K562 (cell line): Measurements from ENCODE around the gene IDUA. TPM values are rescaled to one million over a fixed set of nuclear protein-coding genes. Genes with fewer than 3 reads are reported as not detected.

Experiments
- ATAC-seq: fragments of 200-7000 bp; cut with Tn5 transposase; 3 replicates; pipeline ENCODE4 v1.9.1; 2020; ENCODE audit warnings: moderate library complexity
- BruUV-seq: library from RNA; stranded (reverse); fragments of 400-500 nt; replicated peaks from 2 replicates; lab custom pipeline; 2021; lab: Mats Ljungman, UMichigan
- CTCF ChIA-PET: fragments of 300-600 bp; formaldehyde crosslinking; extraction: SDS; loops from one replicate; lab custom pipeline; 2021; ENCODE audit warnings: low intra/inter-chr PET ratio; lab: Yijun Ruan, JAX
- POLR2A ChIA-PET: fragments of 300-600, 350-650 bp; sonication (Branson Sonifier 250); formaldehyde crosslinking; extraction: SDS; loops from one replicate; lab custom pipeline; 2021; ENCODE audit warnings: antibody characterized with exemption, inconsistent platforms; lab: Yijun Ruan, JAX
- DNase-seq, 4 experiments: peaks; one replicate each; pipeline versions ENCODE4 v3.0.0 to v3.0.0-alpha.2; 2011 to 2018; ENCODE audit warnings: low spot score in 3 of 4, mixed read lengths in 3 of 4; ENCODE audit errors: extremely low read depth in 1 of 4
- FAIRE-seq: peaks from 2 replicates; lab custom pipeline; 2011; peaks lifted over from hg19 to GRCh38; lab: Jason Lieb, UNC
- H2AFZ ChIP-seq: 2 replicates; pipeline ENCODE4 v1.6.0; 2011; ENCODE audit warnings: low read depth, low read length, control low read depth, inconsistent platforms
- H3K27ac ChIP-seq: fragments of 200-600 bp; 3 replicates; pipeline ENCODE4 v1.8.0; 2011; ENCODE audit warnings: low read depth, mild to moderate bottlenecking, control low read depth, inconsistent platforms, low read length, moderate library complexity, mixed read lengths; ENCODE audit errors: extremely low read depth
- H3K27me3 ChIP-seq, 2 experiments: fragments of 300-600 bp in 1 of 2; 2 replicates in 1 of 2; 3 replicates in 1 of 2; pipeline versions ENCODE4 v1.6.0 to v1.8.0; 2011; ENCODE audit warnings: inconsistent platforms in 2 of 2, low read length in 2 of 2, mild to moderate bottlenecking in 1 of 2, mixed read lengths in 1 of 2, moderate library complexity in 1 of 2; ENCODE audit not compliant: control insufficient read depth in 2 of 2, insufficient read depth in 2 of 2
- H3K36me3 ChIP-seq: fragments of 300-600 bp; 3 replicates; pipeline ENCODE4 v1.8.0; 2011; ENCODE audit warnings: mild to moderate bottlenecking, low read length, inconsistent platforms; ENCODE audit not compliant: control insufficient read depth, insufficient read depth
- H3K4me1 ChIP-seq, 2 experiments: fragments of 200-600 bp in 1 of 2; replicated peaks in 1 of 2; 2 replicates in 1 of 2; 3 replicates in 1 of 2; pipeline versions ENCODE4 v1.5.1 to v1.8.0; 2011; ENCODE audit warnings: inconsistent platforms in 2 of 2, low read length in 2 of 2, mild to moderate bottlenecking in 1 of 2, mixed read lengths in 1 of 2, moderate library complexity in 1 of 2; ENCODE audit not compliant: control insufficient read depth in 2 of 2, insufficient read depth in 2 of 2
- H3K4me2 ChIP-seq: 2 replicates; pipeline ENCODE4 v1.6.1; 2011; ENCODE audit warnings: low read length, control low read depth, inconsistent platforms, mixed read lengths; ENCODE audit not compliant: insufficient read depth
- H3K4me3 ChIP-seq: fragments of 200-600 bp; sonication (generic), shearing (Covaris generic); 2 replicates; pipeline ENCODE4 v1.5.1; 2016; ENCODE audit warnings: control low read depth, inconsistent platforms
- H3K79me2 ChIP-seq: fragments of 200-600 bp; 3 replicates; pipeline ENCODE4 v1.8.0; 2011; ENCODE audit warnings: low read length, inconsistent platforms; ENCODE audit not compliant: control insufficient read depth, insufficient read depth
- H3K9ac ChIP-seq, 2 experiments: 2 replicates each; pipeline versions ENCODE4 v1.6.0 to v1.6.1; 2011; ENCODE audit warnings: low read depth in 2 of 2, low read length in 2 of 2, control low read depth in 1 of 2, inconsistent platforms in 1 of 2, mild to moderate bottlenecking in 1 of 2, mixed read lengths in 1 of 2; ENCODE audit not compliant: insufficient read depth in 1 of 2
- H3K9me1 ChIP-seq: one replicate; pipeline ENCODE4 v1.6.0; 2011; ENCODE audit warnings: inconsistent platforms, mild to moderate bottlenecking, low read length, moderate library complexity; ENCODE audit not compliant: control insufficient read depth, insufficient read depth
- H3K9me3 ChIP-seq: replicated peaks from 2 replicates; pipeline ENCODE4 v1.5.1; 2011; ENCODE audit warnings: low read depth, low read length, inconsistent platforms; ENCODE audit not compliant: control insufficient read depth, insufficient read depth
- H4K20me1 ChIP-seq: replicated peaks from 2 replicates; pipeline ENCODE4 v1.6.1; 2011; ENCODE audit warnings: low read length, inconsistent platforms, mixed read lengths; ENCODE audit not compliant: control insufficient read depth, insufficient read depth
- E2F5 ChIP-seq: sonication (generic); formaldehyde crosslinking; IDR thresholded peaks from 2 replicates; pipeline ENCODE4 v1.8.0; 2022; ENCODE audit warnings: mild to moderate bottlenecking, missing genetic modification reagents
- FOXA3 ChIP-seq, 2 experiments: fragments of 450-650 bp in 1 of 2; sonication (generic) in 1 of 2; formaldehyde crosslinking; IDR thresholded peaks in 1 of 2; conservative IDR thresholded peaks in 1 of 2; 2 replicates each; pipeline versions ENCODE4 v1.4.0 to v1.8.0; 2020 to 2022; ENCODE audit warnings: mild to moderate bottlenecking in 2 of 2, missing genetic modification reagents in 1 of 2
- HDAC8 ChIP-seq: fragments of 450-650 bp; IDR thresholded peaks from 2 replicates; pipeline ENCODE4 v1.6.1; 2016; ENCODE audit warnings: mild to moderate bottlenecking, missing genetic modification characterization, moderate library complexity, missing compliant biosample characterization
- IRF2 ChIP-seq: sonication (generic); formaldehyde crosslinking; IDR thresholded peaks from 2 replicates; pipeline ENCODE4 v1.8.1; 2022; ENCODE audit warnings: mild to moderate bottlenecking, missing genetic modification reagents
- JUNB ChIP-seq: fragments of 450-650 bp; formaldehyde crosslinking; conservative IDR thresholded peaks from 2 replicates; pipeline ENCODE4 v1.4.0; 2020; ENCODE audit warnings: mild to moderate bottlenecking
- NFIX ChIP-seq: fragments of 250-450 bp; sonication (Bioruptor Pico); IDR thresholded peaks from 2 replicates; pipeline ENCODE4 v1.4.0; 2020; ENCODE audit warnings: low read depth, mild to moderate bottlenecking, moderate library complexity
- POLR3A ChIP-seq: IDR thresholded peaks from 2 replicates; pipeline ENCODE4 v1.6.1; 2011; ENCODE audit warnings: borderline replicate concordance, mild to moderate bottlenecking, moderate library complexity; ENCODE audit not compliant: insufficient read length, insufficient read depth; ENCODE audit errors: extremely low read depth
- RBM17 ChIP-seq: fragments of 200-400 bp; formaldehyde crosslinking; IDR thresholded peaks from 2 replicates; pipeline ENCODE4 v1.6.1; 2017; ENCODE audit warnings: low read depth, mild to moderate bottlenecking, low read length, borderline replicate concordance
- RBM34 ChIP-seq: fragments of 200-400 bp; formaldehyde crosslinking; IDR thresholded peaks from 2 replicates; pipeline ENCODE4 v1.6.1; 2018; ENCODE audit warnings: low read length, borderline replicate concordance; ENCODE audit not compliant: insufficient read depth
- RFX7 ChIP-seq: fragments of 250-450 bp; sonication (Bioruptor Pico); IDR thresholded peaks from 2 replicates; pipeline ENCODE4 v1.5.1; 2021; ENCODE audit warnings: mild to moderate bottlenecking
- TAF9B ChIP-seq: fragments of 450-650 bp; IDR thresholded peaks from 2 replicates; pipeline ENCODE4 v1.6.1; 2018; ENCODE audit warnings: mild to moderate bottlenecking; ENCODE audit not compliant: partially characterized antibody
- TOE1 ChIP-seq, 2 experiments: fragments of 450-650 bp in 1 of 2; sonication (generic) in 1 of 2; formaldehyde crosslinking in 1 of 2; IDR thresholded peaks; 2 replicates each; pipeline versions ENCODE4 v1.7.1 to v1.8.0; 2016 to 2022; ENCODE audit warnings: borderline replicate concordance in 2 of 2, mild to moderate bottlenecking in 2 of 2, antibody characterized with exemption in 1 of 2, inconsistent platforms in 1 of 2, low read depth in 1 of 2, missing genetic modification reagents in 1 of 2, moderate library complexity in 1 of 2
- UBTF ChIP-seq, 2 experiments: IDR thresholded peaks; 2 replicates each; pipeline ENCODE4 v1.6.1; 2012; ENCODE audit warnings: improper control_type of control experiment in 2 of 2, low read depth in 2 of 2, low read length in 2 of 2, borderline replicate concordance in 1 of 2
- ZBTB5 ChIP-seq: fragments of 450-650 bp; IDR thresholded peaks from 2 replicates; pipeline ENCODE4 v1.6.1; 2017; ENCODE audit warnings: antibody characterized with exemption
- ZC3H4 ChIP-seq: sonication (generic); formaldehyde crosslinking; IDR thresholded peaks from 2 replicates; pipeline ENCODE4 v1.9.0; 2021; ENCODE audit warnings: missing genetic modification reagents, borderline replicate concordance
- ZFP30 ChIP-seq: fragments of 250-450 bp; sonication (Bioruptor Pico); IDR thresholded peaks from 2 replicates; pipeline ENCODE4 v1.8.0; 2022; ENCODE audit warnings: moderate library complexity, mild to moderate bottlenecking, inconsistent platforms, borderline replicate concordance
- ZNF217 ChIP-seq: sonication (generic); formaldehyde crosslinking; IDR thresholded peaks from 2 replicates; pipeline ENCODE4 v1.8.0; 2022; ENCODE audit warnings: mild to moderate bottlenecking, missing genetic modification reagents
- ZNF239 ChIP-seq: fragments of 250-450 bp; sonication (Bioruptor Pico); IDR thresholded peaks from 2 replicates; pipeline ENCODE4 v1.4.0; 2020; ENCODE audit warnings: mild to moderate bottlenecking
- WGBS: fragments of 100-300 bp; shearing (Covaris generic); methylation state at CpG from one replicate; pipeline ENCODE4 v1.1.6; 2016; ENCODE audit warnings: low coverage, mixed read lengths; ENCODE audit not compliant: insufficient coverage; ENCODE audit errors: missing lambda C conversion rate; 5-methylcytosine and 5-hydroxymethylcytosine counted together
- in situ Hi-C: fragments of 300-500 bp; cut with MboI; formaldehyde crosslinking; loops from 4 replicates; pipeline ENCODE4 v1.15.0; 2018; ENCODE audit warnings: inconsistent platforms, mixed read lengths
- intact Hi-C: fragments of 100-400 bp; cut with micrococcal nuclease; formaldehyde crosslinking; loops from 2 replicates; pipeline ENCODE4 v1.14.2; 2022
- polyA plus RNA-seq, 8 experiments: library from polyadenylated mRNA; depleted of rRNA in 4 of 8; stranded (reverse) in 5 of 8; unstranded in 3 of 8; fragments of >200 nt; fragmentation: Nextera tagmentation in 2 of 8; fragmentation: Illumina TruSeq in 1 of 8; extraction: Ambion mirVana in 2 of 8; extraction: Trizol in 1 of 8; gene quantifications; 2 replicates each; pipeline versions ENCODE4 v1.2.1 to v1.2.3, GENCODE V29; 2011 to 2014; ENCODE audit warnings: inconsistent platforms in 1 of 8, missing spikeins in 1 of 8
- total RNA-seq, 7 experiments: library from RNA; depleted of rRNA in 6 of 7; stranded (reverse); fragments of >200 nt in 6 of 7; fragmentation: Illumina TruSeq in 2 of 7; extraction: Trizol in 2 of 7; gene quantifications; 2 replicates each; pipeline versions ENCODE4 v1.2.1 to v1.2.3, GENCODE V29; 2011 to 2021; ENCODE audit warnings: low replicate concordance in 1 of 7

IDUA gene
- total and polyA plus RNA-seq, 9 of the 15 experiments (the other 6 are each of a cell fraction or from before 2014, with no cell fraction given) = 0.04 to 16.1 (median 1.2) TPM

GRCh38 chr4:946103-946450 is 40.8 kb upstream of the IDUA start:
- DNase-seq = no peak
- Histone ChIP-seq H3K4me2 (no peak overlapping the region), H3K36me3 (no peaks in the 10 kb centered on the region), H3K9me3 (no peaks in the 10 kb centered on the region), H3K4me3 (no peak overlapping the region), H3K27ac (no peak overlapping the region), H3K9me1 (no peaks in the 10 kb centered on the region), H4K20me1 (0 out of 2 replicates have a peak, but pooled peaks cover 4% of the 10 kb centered on the region), H3K27me3 (no peaks in the 10 kb centered on the region), H2AFZ (no peak overlapping the region), H3K79me2 (no peaks in the 10 kb centered on the region), H3K9ac (peak overlapping the region in 1 of 2 experiments; percentile 53; a peak in 2 of 4 replicates), H3K4me1 (peaks cover 0 to 42% of the 10 kb centered on the region in 2 experiments; a peak in 2 of 5 replicates)
- FAIRE-seq = no peak
- BruUV-seq = no TSS peak
- ChIA-PET CTCF (no interaction called here), POLR2A (no interaction called here)
- in situ Hi-C loops = no loop called here
- no peak for ATAC-seq
- WGBS = 39% methylated on average over 9 of the region's 9 CpGs
- intact Hi-C loops = no loop called here
- TF ChIP-seq ZFP30 (CRISPR knock-in tag) = no peak
- no peak for TF ChIP-seq HDAC8 (tag)
- no peak for TF ChIP-seq JUNB (CRISPR knock-in tag)
- no peak for TF ChIP-seq IRF2 (CRISPR knock-in tag)
- TF ChIP-seq ZNF217 (CRISPR knock-in tag) = no peak
- TF ChIP-seq FOXA3 (CRISPR knock-in tag; conservative IDR thresholded peaks at IDR 0.05 in 1 of 2, IDR thresholded peaks at IDR 0.05 in 1 of 2) = no peak
- TF ChIP-seq TAF9B = no peak
- no peak for TF ChIP-seq TOE1 (IDR thresholded peaks at IDR 0.05; ENCODE audit: borderline replicate concordance)
- TF ChIP-seq TOE1 (CRISPR knock-in tag; IDR thresholded peaks at IDR 0.05; ENCODE audit: borderline replicate concordance, low read depth) = no peak
- TF ChIP-seq RBM34 = no peak
- no peak for TF ChIP-seq RFX7 (CRISPR knock-in tag)
- TF ChIP-seq ZC3H4 = no peak
- TF ChIP-seq NFIX (CRISPR knock-in tag) = no peak
- TF ChIP-seq UBTF (IDR thresholded peaks at IDR 0.05; ENCODE audit: borderline replicate concordance in 1 of 2, low read depth in 2 of 2, low read length in 2 of 2) = no peak
- TF ChIP-seq RBM17 = no peak
- TF ChIP-seq E2F5 = no peak
- no peak for TF ChIP-seq POLR3A
- no peak for TF ChIP-seq ZNF239 (CRISPR knock-in tag)
- no peak for TF ChIP-seq ZBTB5
